ENCODE measurements around the gene PRR20D.
"Not testable (repeated sequence)": the region's sequence is repeated elsewhere in the genome, so short reads cannot be mapped to it uniquely, and the experiment has no call there.

The PRR20D gene

GRCh38 chr13:57160332-57160731 is at the start of gene PRR20D:
PRR20D (plus strand) TSS chr13:57160632; CDS start chr13:57161019, 387 bp downstream.
- not testable (repeated sequence) for DNase-seq

- DNase-seq = no peak
Measured at GRCh38 chr13:57114945-57115344, 45.5 kb upstream of the PRR20D start.

- no peak for DNase-seq
Measured at GRCh38 chr13:57123681-57124080, 36.8 kb upstream of the PRR20D start.

DNA sequence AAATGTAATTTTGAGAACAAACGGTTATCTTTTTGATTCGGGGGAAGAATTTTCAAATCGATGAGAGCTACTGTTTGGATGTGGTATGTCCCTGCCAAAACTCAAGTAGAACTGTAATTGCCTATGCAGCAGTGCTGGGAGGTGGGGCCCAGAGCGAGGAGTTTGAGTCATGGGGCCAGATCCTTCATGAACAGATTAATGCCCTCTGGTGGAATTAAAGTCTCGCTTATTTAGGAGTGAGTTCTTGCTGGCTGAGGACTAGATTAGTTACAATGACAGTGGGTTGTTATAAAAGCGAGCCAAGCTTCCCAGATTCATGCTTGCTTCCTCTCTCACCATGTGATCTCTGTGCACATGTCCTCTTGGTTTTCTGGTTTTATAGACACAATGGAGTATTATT is 31.5 kb upstream of the PRR20D start:
- DNase-seq = no peak

DNA sequence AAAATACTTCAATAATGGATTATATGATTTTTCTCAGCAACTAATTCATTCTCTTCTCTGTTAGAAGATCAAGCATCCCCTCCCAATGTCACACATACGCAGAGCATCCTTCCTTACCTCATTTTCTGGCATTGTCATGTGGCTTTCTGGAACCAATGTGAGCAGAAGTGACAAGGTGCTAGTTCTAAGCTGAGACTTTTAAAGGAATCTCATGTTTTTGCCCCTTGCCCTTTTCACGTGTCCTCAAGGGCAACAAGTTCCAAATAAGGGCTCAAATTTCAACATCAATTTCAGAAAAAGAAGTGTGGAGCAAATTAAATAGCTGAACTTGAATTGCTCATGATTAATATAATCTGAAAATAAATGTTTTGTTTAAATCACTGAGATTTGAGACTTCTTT is 24.3 kb upstream of the PRR20D start:
- no peak for DNase-seq

DNA sequence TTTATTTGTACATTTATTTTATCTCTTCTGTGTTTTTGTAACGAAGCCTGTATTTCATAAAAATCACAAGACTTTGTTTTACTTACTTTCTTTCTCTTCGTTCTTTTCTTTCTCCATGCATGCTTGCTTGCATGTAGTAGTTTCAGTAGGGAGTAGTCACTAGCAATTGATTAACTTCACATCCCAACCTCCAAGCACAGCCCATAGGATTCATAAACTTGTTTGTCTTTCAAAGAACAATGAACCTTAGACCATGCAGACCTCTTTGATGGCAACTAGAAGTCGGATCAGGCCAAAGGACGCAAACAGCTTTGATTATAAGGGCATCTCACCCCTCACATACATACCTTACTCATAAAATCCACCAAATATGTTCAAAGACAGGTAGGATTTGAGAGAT is 22.8 kb upstream of the PRR20D start:
- DNase-seq = no peak

DNA sequence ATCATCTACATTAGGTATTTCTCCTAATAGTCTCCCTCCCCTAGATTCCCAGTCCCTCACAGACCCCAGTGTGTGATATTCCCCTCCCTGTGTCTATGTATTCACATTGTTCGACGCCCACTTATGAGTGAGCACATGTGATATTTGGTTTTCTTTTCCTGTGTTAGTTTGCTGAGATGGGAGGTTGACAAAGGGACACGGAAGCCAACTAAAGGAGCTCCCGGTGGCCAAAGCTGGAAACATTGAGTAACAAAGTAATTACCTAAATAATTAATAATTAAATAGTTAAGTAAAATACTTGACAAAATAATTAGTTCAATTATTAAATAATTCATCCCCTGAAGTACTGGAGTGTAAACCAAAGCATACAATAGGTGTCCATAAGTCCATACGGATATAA is 21.4 kb upstream of the PRR20D start:
- no peak for DNase-seq

GRCh38 chr13:57139781-57140180 is 20.7 kb upstream of the PRR20D start:
- not testable (repeated sequence) for DNase-seq

DNA sequence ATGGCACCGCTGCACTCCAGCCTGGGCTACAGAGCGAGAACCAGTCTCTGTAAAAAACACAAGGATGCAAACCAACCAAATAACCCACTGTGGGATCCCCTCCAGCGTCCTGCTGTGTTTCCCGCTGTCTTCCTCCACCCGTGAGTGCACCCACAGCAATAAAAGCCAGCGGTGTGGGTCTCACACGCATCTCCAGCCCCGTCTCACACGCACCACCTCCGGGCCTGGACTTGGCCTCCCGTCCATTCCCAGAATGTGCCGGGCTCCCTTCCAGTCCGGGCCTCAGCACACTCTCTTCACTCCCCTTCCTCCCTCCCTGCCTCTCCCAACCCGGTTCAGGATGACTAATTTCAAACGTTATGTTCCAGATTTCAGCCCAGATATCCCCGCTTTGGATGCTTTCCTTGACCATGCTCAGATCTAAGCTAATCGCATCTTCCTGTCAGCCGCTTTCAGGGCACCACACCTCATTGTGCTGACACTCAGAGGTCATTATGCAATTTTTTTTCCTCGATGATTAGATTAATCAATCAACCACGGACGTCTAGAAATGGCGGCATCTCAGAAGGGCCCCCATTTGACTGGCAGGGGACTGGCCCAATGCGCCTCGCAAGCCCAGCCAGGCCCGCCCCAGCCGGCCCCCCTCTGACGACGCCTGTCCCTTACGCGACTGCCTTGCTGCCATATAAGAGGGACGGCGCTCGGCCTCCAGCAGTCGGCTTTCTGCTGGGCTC is 20.0 kb upstream of the PRR20D start, which contains the start of gene PRR20A:
Gene PRR20A (plus strand): TSS at position 684 of the 734 bp plus-strand sequence. CDS start 387 bp downstream, outside the sequence.
- DNase-seq = not testable (repeated sequence)

- DNase-seq = not testable (repeated sequence)
Measured at GRCh38 chr13:57147188-57147587, 13.2 kb upstream of the PRR20D start, which contains the start of gene PRR20B. PRR20B (plus strand) TSS chr13:57147488; CDS start chr13:57147875, 387 bp downstream.

DNA sequence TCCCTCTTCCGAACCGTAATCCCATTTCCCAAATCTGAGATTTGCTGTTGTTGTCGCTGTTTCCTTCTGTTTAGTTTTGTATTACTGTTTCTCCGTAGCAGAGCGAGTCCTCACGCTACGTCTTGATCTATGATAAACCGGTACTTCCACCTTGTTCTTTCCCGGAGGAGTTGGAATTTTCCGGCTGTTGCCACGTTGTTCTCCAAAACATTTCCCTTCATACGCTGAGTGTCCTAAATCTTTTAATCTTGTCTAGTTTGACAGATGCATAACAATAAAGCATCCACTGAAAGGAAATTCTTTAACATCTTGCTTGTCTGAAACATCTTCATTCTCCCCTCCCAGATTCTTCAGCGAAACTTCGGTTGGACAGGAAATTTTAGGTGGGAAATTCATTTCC is 12.3 kb upstream of the PRR20D start:
- DNase-seq = not testable (repeated sequence)

- not testable (repeated sequence) for DNase-seq
Measured at GRCh38 chr13:57153761-57154160, 6.7 kb upstream of the PRR20D start, which contains the start of gene PRR20C. PRR20C (plus strand) TSS chr13:57154061; CDS start chr13:57154448, 387 bp downstream.

- not testable (repeated sequence) for DNase-seq
Measured at GRCh38 chr13:57166897-57167296, 6.5 kb downstream of the PRR20D start, which contains the start of gene PRR20E. PRR20E (plus strand) TSS chr13:57167197; CDS start chr13:57167584, 387 bp downstream.

DNA sequence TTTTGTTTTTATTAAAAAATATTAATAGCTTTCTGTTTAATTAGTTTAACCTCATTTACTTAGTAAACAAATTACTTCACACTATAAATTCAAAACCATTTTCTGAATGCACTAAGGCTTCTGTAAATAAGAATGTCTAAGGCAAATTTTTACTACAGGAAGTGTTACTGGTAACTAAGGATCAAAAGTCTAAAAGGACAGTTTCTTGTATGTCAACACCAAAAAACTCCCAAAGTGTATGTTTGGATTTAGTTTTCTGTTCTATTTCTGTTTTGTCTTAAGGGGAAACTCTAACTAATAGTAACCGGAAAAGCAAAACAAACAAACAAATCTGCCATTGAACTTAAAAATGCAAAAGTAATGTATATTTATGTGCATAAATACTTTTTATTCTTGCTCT is 31.2 kb downstream of the PRR20D start:
- DNase-seq = no peak

DNA sequence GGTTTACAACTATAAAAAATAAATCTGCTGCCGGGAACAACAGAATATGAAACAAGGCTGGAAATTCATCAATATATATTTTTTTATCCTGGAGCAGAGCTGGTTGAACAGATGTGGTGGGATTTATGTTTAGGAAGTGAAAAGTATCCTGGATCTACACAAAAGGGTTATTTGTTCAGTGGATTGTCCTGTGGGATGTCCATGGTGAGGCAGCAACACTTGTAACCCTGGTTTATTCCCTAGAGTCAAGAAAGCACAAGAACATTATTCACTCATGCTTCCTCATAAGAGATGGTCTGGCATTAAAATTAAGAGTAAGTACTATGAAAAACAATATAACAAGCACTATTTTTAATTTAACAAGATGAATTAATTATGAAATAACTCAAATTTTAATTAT is 52.6 kb downstream of the PRR20D start:
- no peak for DNase-seq
